OCI-LY1 (cell line): ENCODE data around the gene ADH1B.
"Not testable (repeated sequence)": the region's sequence is repeated elsewhere in the genome, so short reads cannot be mapped to it uniquely, and the experiment has no call there.

Experiments
- EZH2 ChIP-seq: fragments of 200-600 bp; sonication (generic), shearing (Covaris generic); IDR thresholded peaks from 2 replicates; pipeline ENCODE4 v1.8.0; 2017; ENCODE audit warnings: borderline replicate concordance, mixed run types, mild to moderate bottlenecking, antibody characterized with exemption, low read length, moderate library complexity, mixed read lengths
- TF ChIP-seq, protein P1 (sequence below): fragments of 200-600 bp; sonication (generic), shearing (Covaris generic); IDR thresholded peaks from 2 replicates; pipeline ENCODE4 v1.5.1; 2017; ENCODE audit warnings: mild to moderate bottlenecking, antibody characterized with exemption, low read length, moderate library complexity, mixed read lengths

DNA sequence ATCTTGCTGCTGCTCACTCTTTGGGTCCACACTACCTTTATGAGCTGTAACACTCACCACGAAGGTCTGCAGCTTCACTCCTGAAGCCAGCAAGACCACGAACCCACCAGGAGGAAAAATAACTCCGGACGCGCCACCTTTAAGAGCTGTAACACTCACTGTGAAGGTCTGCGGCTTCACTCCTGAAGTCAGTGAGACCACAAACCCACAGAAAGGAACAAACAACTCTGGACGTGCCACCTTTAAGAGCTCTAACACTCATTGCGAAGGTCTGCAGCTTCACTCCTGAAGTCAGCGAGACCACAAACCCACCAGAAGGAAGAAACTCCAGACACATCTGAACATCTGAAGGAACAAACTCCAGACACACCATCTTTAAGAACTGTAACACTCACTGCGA, 34.9 kb upstream of the ADH1B start:
- TF ChIP-seq EZH2 = not testable (repeated sequence)
- TF ChIP-seq, protein P1, sequence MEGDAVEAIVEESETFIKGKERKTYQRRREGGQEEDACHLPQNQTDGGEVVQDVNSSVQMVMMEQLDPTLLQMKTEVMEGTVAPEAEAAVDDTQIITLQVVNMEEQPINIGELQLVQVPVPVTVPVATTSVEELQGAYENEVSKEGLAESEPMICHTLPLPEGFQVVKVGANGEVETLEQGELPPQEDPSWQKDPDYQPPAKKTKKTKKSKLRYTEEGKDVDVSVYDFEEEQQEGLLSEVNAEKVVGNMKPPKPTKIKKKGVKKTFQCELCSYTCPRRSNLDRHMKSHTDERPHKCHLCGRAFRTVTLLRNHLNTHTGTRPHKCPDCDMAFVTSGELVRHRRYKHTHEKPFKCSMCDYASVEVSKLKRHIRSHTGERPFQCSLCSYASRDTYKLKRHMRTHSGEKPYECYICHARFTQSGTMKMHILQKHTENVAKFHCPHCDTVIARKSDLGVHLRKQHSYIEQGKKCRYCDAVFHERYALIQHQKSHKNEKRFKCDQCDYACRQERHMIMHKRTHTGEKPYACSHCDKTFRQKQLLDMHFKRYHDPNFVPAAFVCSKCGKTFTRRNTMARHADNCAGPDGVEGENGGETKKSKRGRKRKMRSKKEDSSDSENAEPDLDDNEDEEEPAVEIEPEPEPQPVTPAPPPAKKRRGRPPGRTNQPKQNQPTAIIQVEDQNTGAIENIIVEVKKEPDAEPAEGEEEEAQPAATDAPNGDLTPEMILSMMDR = not testable (repeated sequence)
